Stimulated activated CD4-positive, alpha-beta T cell treated with anti-CD3 and anti-CD28 coated beads, Interleukin-2, amount 100 ng/mL, for 24 hours (primary cell): Measurements from ENCODE around the gene ELK1.
"Not testable (repeated sequence)": the region's sequence is repeated elsewhere in the genome, so short reads cannot be mapped to it uniquely, and the experiment has no call there.

Source experiments
- DNase-seq, 2 donors: peaks; one replicate each; pipeline ENCODE4 v3.0.0-alpha.2; 2020

ELK1 gene

DNA sequence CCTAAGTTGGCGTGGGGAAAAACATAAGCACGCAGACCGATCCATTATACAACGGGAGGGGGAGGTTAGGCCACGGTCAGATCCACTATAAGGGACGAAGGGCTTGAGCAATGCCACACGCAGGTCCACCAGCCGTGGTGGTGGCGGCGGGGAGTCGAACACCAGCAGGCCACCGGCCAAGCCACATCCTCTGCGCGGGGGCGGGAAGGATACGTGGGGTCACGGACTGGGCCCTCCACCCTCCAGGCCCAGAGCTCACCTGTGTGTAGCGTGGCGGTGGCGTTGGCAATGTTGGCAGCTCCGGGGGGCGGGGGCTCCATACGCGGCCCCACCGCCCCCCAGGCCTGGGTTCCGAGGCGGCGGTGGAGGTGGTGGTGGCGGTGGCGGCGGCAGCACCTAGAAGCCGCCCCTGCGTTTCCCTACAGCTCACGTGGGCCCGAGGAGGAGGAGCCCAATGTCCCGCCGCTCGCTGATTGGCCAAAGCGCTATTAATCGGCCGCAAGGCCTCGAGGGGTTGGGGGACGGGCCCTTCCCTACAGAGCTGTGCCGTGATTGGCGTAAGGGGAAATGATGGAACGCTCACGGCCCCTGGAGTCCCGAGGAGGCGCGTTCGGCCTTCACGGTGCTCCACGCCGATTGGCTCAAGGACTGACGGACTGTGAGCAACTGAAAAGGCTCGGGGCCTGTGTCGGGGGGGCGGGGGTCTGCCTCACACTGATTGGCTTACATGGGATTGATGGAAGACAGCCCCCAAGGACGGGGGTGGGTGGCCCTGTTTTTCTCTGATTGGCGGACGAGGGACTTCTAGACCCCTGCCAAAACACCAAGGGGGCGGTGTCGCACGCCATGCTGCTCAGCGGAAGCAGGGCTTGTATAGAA, at the start of gene ELK1:
Gene ELK1 (minus strand): TSS at position 400 of the 879 bp plus-strand sequence. CDS start 9,122 bp downstream, outside the sequence.
- DNase-seq, result peak; percentile 85

GRCh38 chrX:47697181-47697580, 46.8 kb upstream of the ELK1 start:
- DNase-seq, result no peak

DNA sequence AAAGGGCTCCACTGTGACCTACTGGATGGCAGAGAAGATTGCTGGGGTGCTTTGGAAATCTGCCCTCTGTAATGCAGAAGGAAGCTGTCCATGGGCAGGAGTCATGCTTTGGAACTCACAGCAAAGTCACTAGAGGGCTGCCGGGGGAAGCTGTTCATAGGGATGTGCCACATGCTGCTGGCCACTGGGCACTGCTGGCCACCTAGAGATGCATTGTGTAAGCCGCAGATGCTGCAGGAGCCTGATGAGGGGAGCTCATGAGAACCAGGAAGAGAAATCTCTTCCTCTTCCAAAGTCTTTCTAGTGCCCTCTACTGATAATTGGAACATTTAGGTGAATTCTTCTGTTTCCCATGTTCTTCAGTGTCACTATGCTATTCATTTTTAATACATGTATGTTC, 39.8 kb upstream of the ELK1 start:
- no peak for DNase-seq

DNA sequence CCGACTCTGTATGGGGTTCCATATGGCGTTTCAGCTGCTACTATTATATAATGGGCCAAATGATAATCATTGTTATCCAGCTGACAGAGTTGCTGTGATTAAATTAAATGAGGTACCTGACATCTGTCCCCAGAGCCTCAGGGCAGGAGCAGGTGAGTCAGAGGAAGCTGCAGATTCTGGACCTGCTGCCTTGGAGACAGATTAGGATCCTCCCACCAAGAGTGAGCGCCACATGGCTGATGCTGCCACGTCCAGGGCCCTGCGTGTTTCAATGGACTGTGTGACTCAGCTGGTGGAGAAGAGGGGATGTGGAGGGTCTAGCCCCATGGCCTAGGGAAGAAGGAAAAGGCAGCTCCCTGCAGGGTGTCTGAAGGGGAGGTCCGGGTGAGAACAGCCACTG, 36.9 kb upstream of the ELK1 start:
- DNase-seq, result no peak

- DNase-seq, result no peak
Observed at GRCh38 chrX:47683829-47684205, 33.5 kb upstream of the ELK1 start.

- no peak for DNase-seq
Observed at GRCh38 chrX:47683184-47683828, 32.9 kb upstream of the ELK1 start.

GRCh38 chrX:47675959-47676859, 25.8 kb upstream of the ELK1 start:
- DNase-seq, result not testable (repeated sequence)

- no peak for DNase-seq
Observed at GRCh38 chrX:47674776-47675175, 24.4 kb upstream of the ELK1 start.

DNA sequence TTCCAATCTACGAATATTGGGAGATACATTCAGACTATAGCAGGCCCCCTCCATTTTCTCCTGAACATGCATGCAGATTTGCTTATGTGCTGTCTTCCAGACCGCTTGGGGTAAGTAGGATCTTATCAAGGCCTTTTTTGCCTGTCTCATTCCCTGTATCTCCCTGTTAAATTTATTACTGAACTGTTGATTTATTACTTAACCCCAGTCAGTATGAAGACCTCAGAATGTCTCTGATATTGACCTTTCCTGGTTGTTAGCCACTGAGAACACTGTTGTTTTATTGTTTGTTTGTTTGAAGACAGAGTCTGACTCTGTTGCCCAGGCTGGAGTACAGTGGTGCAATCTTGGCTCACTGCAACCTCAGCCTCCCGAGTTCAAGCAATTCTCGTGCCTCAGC, 15.4 kb upstream of the ELK1 start:
- not testable (repeated sequence) for DNase-seq

GRCh38 chrX:47664737-47665136, 14.4 kb upstream of the ELK1 start:
- no peak for DNase-seq

DNA sequence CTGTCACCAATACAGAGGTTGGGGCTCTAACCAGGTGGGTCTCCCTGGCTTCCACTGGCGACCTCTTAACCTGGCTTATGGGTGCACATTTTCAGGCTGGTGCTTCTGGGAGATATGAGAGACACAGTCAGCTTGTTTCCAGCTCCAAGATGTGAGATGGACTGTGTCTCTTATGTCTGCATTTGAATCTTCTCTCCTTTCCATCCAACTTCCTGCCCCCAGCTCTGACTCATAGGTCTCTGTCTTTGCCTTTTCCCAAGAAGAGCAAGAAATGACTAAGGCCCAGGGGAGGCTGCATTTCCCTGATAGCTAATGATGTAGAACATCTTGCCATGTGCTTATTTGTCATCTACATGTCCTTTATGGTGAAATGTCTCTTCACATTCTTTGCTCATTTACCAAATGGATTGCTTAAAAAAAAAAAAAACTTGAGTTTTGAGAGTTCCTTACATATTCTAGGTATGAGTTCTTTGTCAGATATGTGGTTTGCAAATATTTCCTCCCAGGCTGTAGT, 11.8 kb upstream of the ELK1 start:
- DNase-seq, result peak; percentile 48 to 58

GRCh38 chrX:47661539-47661938, 11.2 kb upstream of the ELK1 start:
- DNase-seq, result no peak

GRCh38 chrX:47659421-47659726, 9.0 kb upstream of the ELK1 start:
- DNase-seq, result no peak

- peak; percentile 91 to 93 for DNase-seq
Observed at GRCh38 chrX:47658684-47659420, 8.5 kb upstream of the ELK1 start, which contains the start of gene UXT. TSS of gene UXT (minus strand) at chrX:47659180. CDS start at chrX:47658927, 253 bp downstream.

GRCh38 chrX:47658301-47658683, 7.9 kb upstream of the ELK1 start:
- DNase-seq, result no peak

DNA sequence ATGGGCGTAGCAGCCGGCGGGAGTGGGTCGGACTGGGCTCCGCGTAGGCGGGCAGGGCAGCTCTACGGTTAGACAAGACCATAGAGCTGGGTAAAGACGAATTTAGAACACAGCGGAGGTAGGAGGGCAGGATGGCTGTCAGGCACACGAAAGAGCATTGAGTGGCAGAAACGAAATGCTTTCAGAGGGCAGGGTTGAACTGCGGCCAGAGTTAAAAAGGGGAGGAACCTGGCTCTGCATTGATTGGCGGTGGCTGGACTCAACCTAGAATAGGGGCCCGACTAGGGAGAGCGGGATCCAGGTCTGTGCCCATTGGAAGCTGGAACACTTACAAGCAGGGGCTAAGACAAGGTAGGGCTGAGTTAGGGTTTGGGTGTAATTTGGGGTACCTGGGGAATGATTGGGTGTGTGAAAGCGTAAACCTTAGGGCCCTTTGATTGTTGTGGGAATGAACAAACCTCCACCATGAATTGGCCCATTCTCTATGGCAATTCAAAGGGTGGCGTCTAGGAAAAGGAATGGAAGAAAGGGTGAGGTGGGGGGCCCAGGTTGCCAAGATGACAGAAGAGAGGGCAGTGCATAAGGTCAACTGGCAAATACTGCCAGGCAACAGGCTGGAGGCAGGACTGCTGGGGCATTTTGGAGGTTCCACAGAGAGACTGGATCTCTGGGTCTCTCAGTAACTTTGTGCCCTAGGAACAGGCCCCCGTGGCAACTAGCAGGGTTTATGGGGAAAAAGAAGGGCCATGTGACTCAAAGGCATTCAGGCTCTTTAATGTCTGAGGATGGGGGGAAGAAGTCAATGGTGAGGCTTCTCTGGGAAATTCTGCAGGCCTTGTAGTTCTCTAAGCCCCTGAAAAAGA, 911 bp upstream of the ELK1 start:
- DNase-seq, result no peak

DNA sequence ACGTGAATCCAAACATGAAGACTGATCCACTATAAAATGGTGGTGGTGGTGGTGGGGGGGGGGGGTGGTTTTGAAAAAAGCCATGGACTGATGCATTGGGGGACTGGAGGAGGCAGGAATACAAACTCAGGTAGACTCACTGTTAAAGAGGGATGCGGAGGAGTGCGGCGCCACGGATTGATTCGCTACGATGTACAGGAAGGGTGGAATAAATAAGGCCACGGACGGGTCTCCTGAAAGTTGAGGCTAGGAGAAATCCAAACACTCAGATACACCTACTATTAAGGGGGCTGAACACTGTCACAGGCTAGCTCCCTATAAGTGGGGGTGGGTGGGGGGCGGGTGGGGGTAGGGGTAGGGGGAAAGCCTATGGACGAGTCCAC, 591 bp downstream of the ELK1 start:
- no peak for DNase-seq

- DNase-seq, result no peak
Observed at GRCh38 chrX:47649271-47649670, 1.1 kb downstream of the ELK1 start.

- no peak for DNase-seq
Observed at GRCh38 chrX:47648376-47648775, 2.0 kb downstream of the ELK1 start.

- DNase-seq, result no peak
Observed at GRCh38 chrX:47646636-47647035, 3.7 kb downstream of the ELK1 start.

DNA sequence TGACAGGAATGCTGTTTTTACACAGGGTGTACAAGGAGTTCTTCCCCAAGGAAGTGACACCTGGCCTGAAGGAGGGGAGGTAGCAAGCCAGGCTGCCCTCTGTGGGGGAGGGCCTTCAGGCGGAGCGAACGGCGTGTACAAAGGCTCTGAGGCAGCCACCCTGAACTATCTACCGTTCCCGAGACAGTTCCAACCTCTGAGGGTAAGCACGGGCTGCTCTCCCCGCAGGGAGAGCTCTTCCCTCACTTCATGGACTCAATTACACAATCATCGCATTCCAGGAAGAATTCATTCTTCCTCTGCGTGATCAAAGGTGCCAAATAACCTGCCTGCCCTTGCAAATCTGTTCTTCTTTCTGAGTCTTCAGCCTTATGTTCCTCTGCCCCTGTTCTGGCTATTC, 4.8 kb downstream of the ELK1 start:
- DNase-seq, result no peak
